ENCODE data around the gene DDX1. TPM values are rescaled to one million over a fixed set of nuclear protein-coding genes. Genes with fewer than 3 reads are reported as not detected.
A peak's percentile ranks its signal among the peaks of the same experiment; 100 is the strongest.

The DDX1 gene
- total and polyA plus RNA-seq, 2 experiments from 2014 or later = 99.9 to 102 TPM

GRCh38 chr2:15675456-15676195 is 84.0 kb downstream of the DDX1 start:
- ATAC-seq = no peak
- no peak overlapping the region for H3K27ac Mint-ChIP-seq
- H3K79me2 ChIP-seq (replicated peaks; ENCODE audit: insufficient read depth) = no peaks in the 10 kb centered on the region

More at GRCh38 chr2:15675456-15676195, 84.0 kb downstream of the DDX1 start:
- DNase-seq (ENCODE audit: low spot score) = no peak
- Mint-ChIP-seq H3K27me3 (ENCODE audit: insufficient read depth, low read depth, poor library complexity) (peaks cover 8% of the 10 kb centered on the region), H3K4me1 (peaks cover 7% of the 10 kb centered on the region), H3K36me3 (ENCODE audit: low read depth) (peaks cover 14% of the 10 kb centered on the region), H3K4me3 (no peak overlapping the region), H3K9me3 (peaks cover 23% of the 10 kb centered on the region)
- Histone ChIP-seq H3K9me2 (ENCODE audit: insufficient read depth) (no peaks in the 10 kb centered on the region; the same call in 1 of the 2 replicates), H3K27me3 (ENCODE audit: insufficient read depth) (no peaks in the 10 kb centered on the region), H2AFZ (peak overlapping the region; percentile 69; the same call in 1 of the 2 replicates), H3K36me3 (ENCODE audit: insufficient read depth) (no peaks in the 10 kb centered on the region), H3K4me3 (no peak overlapping the region), H3F3A (replicated peaks; ENCODE audit: low read depth) (no peaks in the 10 kb centered on the region), H3K27ac (ENCODE audit: low read depth) (no peak overlapping the region), H3K4me1 (ENCODE audit: insufficient read depth) (no peaks in the 10 kb centered on the region), H3K4me2 (no peak overlapping the region), H4K20me1 (replicated peaks; ENCODE audit: insufficient read depth) (no peaks in the 10 kb centered on the region)
- TF ChIP-seq ETS1 (IDR thresholded peaks at IDR 0.05) = no peak
- TF ChIP-seq JUNB (IDR thresholded peaks at IDR 0.05; ENCODE audit: unreplicated experiment) = no peak
- no peak for TF ChIP-seq ZNF331 (CRISPR knock-in tag; IDR thresholded peaks at IDR 0.05; ENCODE audit: low read depth)
- no peak for TF ChIP-seq ZNF462 (CRISPR knock-in tag; IDR thresholded peaks at IDR 0.05)
- no peak for TF ChIP-seq EZH2 (IDR thresholded peaks at IDR 0.05; ENCODE audit: low read depth, unreplicated experiment)
- no peak for TF ChIP-seq CREB1 (CRISPR knock-in tag; IDR thresholded peaks at IDR 0.05; ENCODE audit: low read depth)
- no peak for TF ChIP-seq REST (IDR thresholded peaks at IDR 0.05; ENCODE audit: unreplicated experiment)
- TF ChIP-seq NANOG (IDR thresholded peaks at IDR 0.05; ENCODE audit: borderline replicate concordance) = no peak
- no peak for TF ChIP-seq ZNF114 (CRISPR knock-in tag; IDR thresholded peaks at IDR 0.05)
- TF ChIP-seq POLR2AphosphoS5 (IDR thresholded peaks at IDR 0.05; ENCODE audit: low read depth) = no peak
- no peak for TF ChIP-seq CTCF (conservative IDR thresholded peaks at IDR 0.05; ENCODE audit: low read depth in 2 of 2)
- TF ChIP-seq STAT1 (IDR thresholded peaks at IDR 0.05; ENCODE audit: unreplicated experiment) = no peak
- TF ChIP-seq EZH2phosphoT487 (IDR thresholded peaks at IDR 0.05; ENCODE audit: unreplicated experiment) = no peak

Measured in GM23338 (cell line).